DMS53 (cell line): ENCODE results near the gene MAPT.
"Not testable (repeated sequence)": the region's sequence is repeated elsewhere in the genome, so short reads cannot be mapped to it uniquely, and the experiment has no call there.

Experiments used
- DNase-seq: peaks from one replicate; lab custom pipeline; 2025; lab: John Stamatoyannopoulos, UW

The MAPT gene

DNA sequence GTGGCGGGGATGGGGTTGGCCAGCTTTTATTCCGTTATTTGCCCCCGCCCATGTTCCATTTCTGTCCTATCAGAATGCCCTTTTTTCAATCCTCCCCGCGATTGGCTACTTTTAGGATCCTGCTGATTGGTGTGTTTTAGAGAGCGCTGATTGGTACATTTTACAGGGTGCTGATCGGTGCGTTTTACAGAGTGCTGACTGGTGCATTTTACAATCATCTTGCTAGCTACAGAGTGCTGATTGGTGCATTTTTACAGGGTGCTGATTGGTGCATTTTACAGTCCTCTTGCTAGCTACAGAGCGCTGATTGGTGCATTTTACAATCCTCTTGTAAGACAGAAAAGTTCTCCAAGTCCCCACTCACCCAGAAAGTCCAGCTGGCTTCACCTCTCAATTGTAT is 32.2 kb upstream of the MAPT start:
- DNase-seq, result not testable (repeated sequence)

DNA sequence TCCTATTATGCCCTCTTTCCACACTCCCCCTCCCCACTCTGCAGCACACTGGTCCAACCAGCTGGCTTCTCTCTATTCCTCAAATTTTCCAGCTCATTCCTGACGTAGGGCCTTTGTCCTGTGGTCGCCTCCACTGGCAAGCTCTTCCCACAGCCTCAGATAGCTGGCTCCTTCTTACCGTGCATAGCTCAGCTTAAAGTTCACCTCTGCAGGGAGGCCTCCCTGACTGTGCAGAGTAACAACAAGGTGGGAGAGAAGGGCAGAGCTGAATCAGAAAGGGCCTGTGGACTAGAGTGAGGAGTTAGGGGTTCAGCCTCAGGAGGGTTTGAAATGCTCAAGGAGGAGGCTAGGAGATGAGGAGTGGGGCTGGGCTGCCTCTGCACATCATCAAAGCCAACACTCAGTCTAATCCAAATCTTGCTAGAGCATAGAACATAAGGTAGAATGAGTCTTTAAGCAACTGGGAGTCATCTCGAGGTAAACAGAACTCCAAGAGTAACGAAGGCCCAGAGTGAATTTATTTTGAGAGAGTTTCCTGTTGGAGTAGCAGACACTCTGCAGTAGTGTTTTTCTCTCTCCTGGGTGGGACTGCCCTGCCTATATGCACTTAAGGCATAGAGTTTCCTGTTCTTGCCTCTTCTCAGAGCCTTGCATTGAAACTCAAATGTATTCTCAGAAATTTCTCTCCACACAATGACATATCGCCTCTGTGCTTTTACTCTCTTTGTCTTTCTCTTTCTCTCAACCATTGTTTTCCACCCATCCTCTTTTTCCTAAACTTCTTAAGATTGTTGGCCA is 30.3 kb upstream of the MAPT start:
- DNase-seq, result no peak

DNA sequence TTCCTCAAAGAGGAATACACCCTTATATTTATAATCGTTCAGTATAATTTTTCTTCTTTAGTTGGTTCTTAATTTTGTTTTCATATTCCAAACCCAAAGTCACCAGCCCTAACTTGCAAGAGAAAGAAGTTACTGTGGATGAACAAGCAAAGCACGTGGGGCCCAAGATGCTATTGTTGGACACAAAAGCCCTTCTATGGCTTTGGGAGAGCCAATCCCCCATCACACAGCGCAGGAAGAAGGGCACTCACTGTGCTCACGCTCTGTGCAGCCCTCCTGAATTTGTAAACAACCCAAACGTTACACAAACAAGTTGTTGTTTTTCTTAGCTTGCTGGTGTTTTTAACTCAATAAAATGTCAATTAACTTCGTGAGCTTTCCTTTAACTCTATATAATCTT is 27.2 kb upstream of the MAPT start:
- DNase-seq, result no peak

DNA sequence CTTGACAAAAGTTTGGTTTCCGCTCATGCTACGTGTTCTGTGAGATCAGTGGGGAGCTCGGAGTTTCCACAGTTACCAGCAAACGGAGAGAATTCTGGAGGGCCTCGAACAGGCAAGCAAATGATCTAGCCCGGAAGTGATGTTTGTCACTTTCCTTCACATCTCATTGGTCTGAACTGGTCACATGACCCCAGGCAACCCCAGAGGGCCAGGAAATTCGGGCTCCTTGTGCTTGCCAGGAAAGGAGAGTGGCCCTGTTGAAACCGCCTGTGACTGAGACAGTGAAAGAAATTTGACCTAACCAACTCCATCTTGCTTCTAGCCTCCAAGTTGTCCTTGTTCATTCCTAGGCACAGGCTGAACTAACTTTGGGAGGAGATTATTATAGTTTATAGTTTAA is 26.7 kb upstream of the MAPT start:
- DNase-seq, result no peak

GRCh38 chr17:45868276-45868675 is 26.1 kb upstream of the MAPT start:
- no peak for DNase-seq

- DNase-seq, result no peak
Measured at GRCh38 chr17:45869676-45870341, 24.5 kb upstream of the MAPT start.

- DNase-seq, result no peak
Measured at GRCh38 chr17:45870342-45870974, 23.9 kb upstream of the MAPT start.

DNA sequence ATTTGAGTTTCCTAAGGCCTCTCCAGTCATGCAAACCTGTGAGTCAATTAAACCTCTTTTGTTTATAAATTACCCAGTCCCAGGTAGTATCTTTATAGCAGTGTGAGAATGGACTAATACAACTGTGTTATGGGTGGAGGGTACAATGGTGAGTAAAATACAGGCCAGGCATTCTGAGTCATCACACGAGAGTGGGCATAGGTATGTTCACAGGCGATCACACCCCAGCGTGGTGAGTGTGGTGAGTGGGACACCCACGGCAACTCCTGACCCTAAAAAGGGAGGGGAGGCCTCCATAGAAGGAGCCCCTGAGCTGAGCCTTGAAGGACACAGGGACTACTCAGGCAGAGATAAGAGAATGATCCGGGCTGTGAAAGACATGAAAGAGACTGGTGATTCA is 22.6 kb upstream of the MAPT start:
- no peak for DNase-seq

- no peak for DNase-seq
Measured at GRCh38 chr17:45873728-45874127, 20.6 kb upstream of the MAPT start.

- no peak for DNase-seq
Measured at GRCh38 chr17:45874151-45874550, 20.2 kb upstream of the MAPT start.

DNA sequence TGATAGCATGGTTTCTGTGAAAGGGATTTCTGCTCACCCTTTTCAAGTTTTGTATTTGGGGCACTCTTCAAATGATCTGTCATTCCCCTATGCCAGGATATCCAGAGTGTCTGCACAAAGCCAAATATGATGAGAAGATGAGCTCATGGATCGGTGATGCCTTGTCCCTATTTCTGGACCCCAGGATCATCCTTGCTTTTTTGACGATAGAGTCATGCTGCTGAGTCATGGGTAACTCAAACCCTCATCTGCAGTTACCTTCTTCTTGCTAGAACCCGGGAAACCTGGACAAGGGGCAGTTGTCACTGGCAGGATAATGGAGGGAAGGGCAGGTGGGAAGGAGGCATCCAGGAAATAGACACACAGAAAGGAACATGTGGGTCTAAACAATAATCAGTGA is 17.8 kb upstream of the MAPT start:
- no peak for DNase-seq

GRCh38 chr17:45877467-45877866 is 16.9 kb upstream of the MAPT start:
- DNase-seq, result no peak

DNA sequence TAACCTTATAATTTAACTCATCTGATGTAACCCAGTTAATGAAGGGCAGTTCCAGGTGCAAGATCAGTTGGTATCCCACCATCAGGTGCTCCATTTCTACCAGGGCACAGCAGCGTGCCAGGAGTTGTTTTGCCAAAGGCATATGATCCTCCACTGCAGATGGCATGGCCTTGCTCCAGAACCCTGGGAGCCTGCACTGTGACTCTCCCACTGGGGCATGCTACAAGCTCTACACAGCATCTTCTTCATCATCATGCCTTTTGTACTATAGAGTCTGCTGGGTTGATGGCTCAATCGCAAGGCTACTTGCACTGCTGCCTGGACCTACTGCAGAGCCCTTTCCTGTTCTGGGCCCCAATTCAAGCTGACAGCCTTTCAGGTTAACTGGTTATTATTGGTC is 11.3 kb upstream of the MAPT start:
- no peak for DNase-seq

GRCh38 chr17:45886852-45887251 is 7.5 kb upstream of the MAPT start:
- DNase-seq, result no peak

DNA sequence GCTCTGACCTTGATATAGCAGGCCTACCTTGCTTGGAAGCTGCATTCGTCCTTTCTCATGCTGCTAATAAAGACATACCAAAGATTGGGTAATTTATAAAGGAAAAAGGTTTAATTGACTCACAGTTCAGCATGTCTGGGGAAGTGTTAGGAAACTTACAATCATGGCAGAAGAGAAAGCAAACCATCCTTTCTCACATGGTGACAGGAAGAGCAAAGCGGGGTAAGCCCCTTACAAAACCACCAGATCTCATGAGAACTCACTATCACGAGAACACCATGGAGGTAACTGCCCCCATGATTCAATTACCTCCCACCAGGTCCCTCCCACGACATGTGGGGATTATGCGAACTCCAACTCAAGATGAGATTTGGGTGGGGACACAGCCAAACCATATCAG is 6.0 kb upstream of the MAPT start:
- no peak for DNase-seq

- peak; percentile 37 for DNase-seq
Measured at GRCh38 chr17:45889579-45889978, 4.8 kb upstream of the MAPT start.

DNA sequence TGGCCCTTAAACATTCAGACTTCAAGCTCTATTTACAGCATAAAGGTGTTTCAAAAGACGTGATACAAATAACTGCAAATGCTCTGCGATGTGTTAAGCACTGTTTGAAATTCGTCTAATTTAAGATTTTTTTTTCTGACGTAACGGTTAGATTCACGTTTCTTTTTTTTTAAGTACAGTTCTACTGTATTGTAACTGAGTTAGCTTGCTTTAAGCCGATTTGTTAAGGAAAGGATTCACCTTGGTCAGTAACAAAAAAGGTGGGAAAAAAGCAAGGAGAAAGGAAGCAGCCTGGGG is 681 bp upstream of the MAPT start:
- DNase-seq, result no peak

DNA sequence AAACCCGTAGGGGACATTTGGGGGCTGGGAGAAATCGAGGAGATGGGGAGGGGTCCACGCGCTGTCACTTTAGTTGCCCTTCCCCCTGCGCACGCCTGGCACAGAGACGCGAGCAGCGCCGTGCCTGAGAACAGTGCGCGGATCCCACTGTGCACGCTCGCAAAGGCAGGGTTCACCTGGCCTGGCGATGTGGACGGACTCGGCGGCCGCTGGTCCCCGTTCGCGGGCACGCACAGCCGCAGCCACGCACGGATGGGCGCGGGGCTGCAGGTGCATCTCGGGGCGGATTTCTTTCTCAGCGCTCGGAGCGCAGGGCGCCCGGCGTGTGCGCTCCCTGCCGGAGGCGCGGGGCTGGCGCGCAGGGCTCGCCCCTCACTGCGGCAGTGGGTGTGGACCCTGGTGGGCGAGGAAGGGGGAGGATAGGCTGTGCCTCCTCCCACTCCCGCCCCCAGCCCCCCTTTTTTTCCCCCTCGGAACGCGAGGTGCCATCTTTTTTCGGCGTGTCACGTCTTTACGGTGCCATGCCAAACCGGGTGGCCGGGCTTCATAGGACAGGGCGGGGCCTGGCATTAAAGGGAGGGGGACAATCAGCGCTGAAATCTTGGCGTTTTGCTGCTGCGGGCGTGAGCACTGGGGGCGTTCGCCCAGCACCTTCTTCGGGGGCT is 1.1 kb downstream of the MAPT start:
- peak; percentile 79 for DNase-seq

GRCh38 chr17:45895969-45896785 is 1.8 kb downstream of the MAPT start:
- peak; percentile 67 for DNase-seq

DNA sequence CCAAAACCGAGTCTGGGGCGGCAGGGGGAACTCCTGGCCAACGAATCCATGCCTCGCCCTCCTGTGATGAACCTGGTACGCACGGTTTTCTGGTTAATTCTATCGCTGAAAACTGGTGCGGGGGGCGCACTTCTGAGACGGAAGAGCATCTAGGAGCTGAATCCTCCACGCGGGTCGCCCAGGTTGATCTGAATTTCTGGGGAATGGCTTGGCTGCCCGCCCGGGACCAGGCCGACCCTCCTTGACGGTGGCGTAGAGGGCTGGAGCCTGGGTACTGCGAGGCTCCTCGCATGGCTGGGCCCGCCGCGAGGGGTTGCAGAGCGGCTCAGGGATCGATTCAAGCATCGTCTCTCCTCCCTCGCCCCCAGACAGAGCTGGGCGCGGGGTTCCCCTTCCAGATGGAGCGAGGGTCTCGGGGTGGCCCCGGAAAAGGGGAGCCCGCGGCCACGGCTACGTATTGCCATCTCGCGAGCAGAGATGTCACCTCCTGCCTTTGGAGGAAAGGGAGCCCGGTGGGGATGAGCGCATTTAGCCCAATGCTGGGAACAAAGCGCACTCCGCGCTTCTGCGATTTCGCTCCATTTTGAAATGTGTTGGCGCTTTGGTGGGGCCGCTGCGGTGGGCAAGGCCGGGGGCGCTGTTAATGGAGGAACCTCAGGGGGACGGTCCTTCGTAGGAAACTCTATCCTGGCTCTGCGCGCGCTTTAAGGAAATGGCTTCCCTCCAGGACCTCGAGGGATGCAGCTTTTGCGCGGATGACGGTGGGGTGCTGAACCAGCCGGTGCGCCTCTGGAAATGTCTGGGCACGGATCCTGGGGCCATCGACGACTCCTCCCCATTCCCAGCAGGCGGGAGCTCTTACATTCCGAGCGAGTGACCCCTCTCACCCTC is 2.7 kb downstream of the MAPT start:
- peak; percentile 47 for DNase-seq

DNA sequence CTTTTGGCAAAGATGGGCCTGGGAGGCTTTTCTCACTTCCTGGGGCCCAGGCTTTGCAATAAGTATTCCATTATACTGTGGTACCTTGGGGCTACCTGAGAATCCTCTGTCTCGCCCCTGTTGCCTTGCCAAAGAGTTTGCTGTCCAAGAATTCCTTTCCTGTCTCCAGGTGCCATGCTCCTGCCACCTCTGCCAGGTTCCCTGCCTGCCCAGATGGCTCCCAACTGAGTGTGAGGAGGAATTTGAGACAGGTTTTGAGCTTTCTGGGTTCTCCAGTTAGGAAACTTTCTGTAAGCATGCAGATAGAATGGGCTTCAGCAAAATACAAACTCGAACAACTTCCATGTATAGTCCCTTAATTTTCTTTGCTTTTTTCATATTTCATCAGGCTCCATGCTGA is 5.8 kb downstream of the MAPT start:
- DNase-seq, result no peak
